IPS DF 6.9 (cell line): ENCODE data around the gene DDX27.
A peak's percentile ranks its signal among the peaks of the same experiment; 100 is the strongest.
"Not testable (repeated sequence)": the region's sequence is repeated elsewhere in the genome, so short reads cannot be mapped to it uniquely, and the experiment has no call there.

Experiments used
- DNase-seq: peaks from one replicate; pipeline ENCODE4 v3.0.0-alpha.2; 2013; ENCODE audit warnings: low read depth, low spot score
- H3K27ac ChIP-seq: one replicate; pipeline ENCODE4 v1.5.1; 2013; ENCODE audit warnings: low read length, control low read depth
- H3K27me3 ChIP-seq: 2 replicates; pipeline ENCODE4 v1.6.1; 2013; ENCODE audit warnings: mild to moderate bottlenecking, low read length; ENCODE audit not compliant: control insufficient read depth, insufficient read depth
- H3K36me3 ChIP-seq: 2 replicates; pipeline ENCODE4 v1.6.1; 2013; ENCODE audit warnings: low read length; ENCODE audit not compliant: control insufficient read depth, insufficient read depth
- H3K4me1 ChIP-seq: 2 replicates; pipeline ENCODE4 v1.6.1; 2013; ENCODE audit warnings: low read length; ENCODE audit not compliant: control insufficient read depth, insufficient read depth
- H3K4me3 ChIP-seq: 2 replicates; pipeline ENCODE4 v1.5.1; 2013; ENCODE audit warnings: mild to moderate bottlenecking, low read length
- H3K9me3 ChIP-seq: 2 replicates; pipeline ENCODE4 v1.6.1; 2013; ENCODE audit warnings: low read length, inconsistent platforms; ENCODE audit not compliant: control insufficient read depth, insufficient read depth
- WGBS: extraction: QIAGEN DNeasy Blood & Tissue Kit; methylation state at CpG from one replicate; pipeline ENCODE4 v1.1.7; 2013; ENCODE audit warnings: mixed read lengths, missing lambda C conversion rate; ENCODE audit not compliant: insufficient read length, insufficient coverage; 5-methylcytosine and 5-hydroxymethylcytosine counted together

The DDX27 gene

DNA sequence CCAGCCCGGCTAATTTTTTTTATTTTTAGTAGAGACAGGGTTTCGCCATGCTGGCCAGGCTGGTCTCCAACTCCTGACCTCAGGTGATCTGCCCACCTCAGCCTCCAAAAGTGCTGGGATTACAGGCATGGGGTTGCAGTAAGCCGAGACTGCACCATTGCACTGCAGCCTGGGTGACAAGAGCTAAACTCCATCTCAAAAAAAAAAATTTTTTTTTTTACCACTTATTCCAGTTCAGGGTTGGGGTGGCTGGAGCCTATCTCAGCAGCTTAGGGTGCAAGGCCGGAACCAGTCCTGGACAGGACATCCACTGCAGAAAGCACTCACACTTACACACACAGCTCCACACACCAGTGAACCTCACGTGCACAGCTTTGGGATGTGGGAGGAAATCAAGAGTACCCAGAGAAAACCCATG is 35.1 kb upstream of the DDX27 start:
- H3K4me3 ChIP-seq, H3K36me3 ChIP-seq, H3K27ac ChIP-seq, H3K4me1 ChIP-seq, H3K9me3 ChIP-seq, H3K27me3 ChIP-seq, DNase-seq: not testable (repeated sequence)
- no CpG with 5 or more reads among the region's 5 CpGs for WGBS

DNA sequence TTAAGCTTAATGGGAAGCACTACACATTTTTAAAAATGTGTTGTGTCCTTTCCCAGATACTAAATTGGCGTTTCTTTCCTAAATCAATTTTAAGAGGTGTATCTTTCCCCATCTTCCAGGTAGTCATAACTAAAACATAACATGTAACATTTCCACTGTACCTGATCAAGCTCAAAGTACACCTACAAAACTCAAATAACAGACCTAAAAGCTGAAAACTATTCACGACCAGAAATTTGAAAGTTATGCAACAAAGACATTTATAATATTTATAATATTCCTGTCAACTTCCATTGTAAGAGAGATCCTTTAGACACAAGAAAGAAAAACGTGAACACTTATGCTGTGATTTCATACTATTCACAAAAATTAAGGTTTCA is 34.5 kb upstream of the DDX27 start:
- no peaks in the 10 kb centered on the region for H3K36me3 ChIP-seq
- H3K27ac ChIP-seq, result no peak overlapping the region
- no peaks in the 10 kb centered on the region; the same call in 1 of the 2 replicates for H3K4me1 ChIP-seq
- no peak overlapping the region for H3K4me3 ChIP-seq
- no peaks in the 10 kb centered on the region for H3K9me3 ChIP-seq
- no peaks in the 10 kb centered on the region for H3K27me3 ChIP-seq
- no peak for DNase-seq
- WGBS, result no CpG with 5 or more reads among the region's 3 CpGs

DNA sequence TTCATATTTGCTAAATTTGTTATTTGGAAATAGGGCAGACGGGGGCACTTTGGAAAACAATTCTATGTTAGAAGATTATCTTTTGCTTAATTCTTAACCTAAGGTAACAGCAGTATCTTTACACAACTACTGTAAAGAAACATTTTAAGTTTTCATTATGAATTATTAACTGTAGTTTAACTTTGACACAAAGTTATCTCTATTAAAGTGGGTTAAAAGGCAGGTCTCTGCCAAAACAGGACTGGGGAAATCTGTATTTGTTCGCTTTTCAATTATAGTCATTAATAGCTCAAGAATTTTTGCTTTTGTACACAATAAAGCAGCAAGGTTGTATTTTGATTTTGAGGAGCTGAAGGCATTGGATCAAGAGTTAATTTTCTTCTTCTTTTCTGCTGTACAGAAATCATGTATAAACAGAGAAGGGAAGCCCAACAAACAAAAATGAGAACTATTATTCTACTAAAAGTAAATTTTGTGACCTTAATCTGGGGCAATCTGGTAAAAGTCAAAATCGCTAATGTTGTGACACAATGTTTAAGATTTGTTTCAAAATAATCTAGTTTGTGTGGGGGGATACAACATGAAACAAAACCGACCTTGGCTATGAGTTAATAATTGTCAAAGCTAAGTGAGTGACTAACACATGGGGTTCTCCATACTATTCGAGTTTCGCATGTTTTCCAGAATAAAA is 34.0 kb upstream of the DDX27 start:
- Histone ChIP-seq H3K4me3 (no peak overlapping the region), H3K9me3 (no peaks in the 10 kb centered on the region), H3K27ac (no peak overlapping the region), H3K4me1 (no peaks in the 10 kb centered on the region), H3K27me3 (no peaks in the 10 kb centered on the region), H3K36me3 (no peaks in the 10 kb centered on the region)
- no peak for DNase-seq
- WGBS, result no CpG with 5 or more reads among the region's 6 CpGs

- Histone ChIP-seq H3K4me3 (peak overlapping the region; percentile 77; the same call in 1 of the 2 replicates), H3K27ac (no peak overlapping the region), H3K27me3 (no peaks in the 10 kb centered on the region), H3K4me1 (no peaks in the 10 kb centered on the region), H3K9me3 (no peaks in the 10 kb centered on the region), H3K36me3 (no peaks in the 10 kb centered on the region)
- DNase-seq, result no peak
- no CpG with 5 or more reads among the region's 19 CpGs for WGBS
Measured at GRCh38 chr20:49186535-49187329, 32.5 kb upstream of the DDX27 start.

- Histone ChIP-seq H3K36me3 (no peaks in the 10 kb centered on the region), H3K27ac (no peak overlapping the region), H3K27me3 (no peaks in the 10 kb centered on the region), H3K4me3 (peak overlapping the region; percentile 77; the same call in 1 of the 2 replicates), H3K9me3 (no peaks in the 10 kb centered on the region), H3K4me1 (no peaks in the 10 kb centered on the region)
- WGBS, result no CpG with 5 or more reads among the region's 29 CpGs
- no peak for DNase-seq
Measured at GRCh38 chr20:49187330-49187850, 31.8 kb upstream of the DDX27 start.

- H3K4me1 ChIP-seq, result no peaks in the 10 kb centered on the region
- H3K4me3 ChIP-seq, result peak within 1 kb of the TSS; percentile 77; the same call in 1 of the 2 replicates
- no peak within 1 kb of the TSS for H3K27ac ChIP-seq
- no CpG with 5 or more reads among the region's 89 CpGs for WGBS
- no peaks in the 10 kb centered on the region for H3K9me3 ChIP-seq
- H3K27me3 ChIP-seq, result no peaks in the 10 kb centered on the region
- H3K36me3 ChIP-seq, result no peaks in the 10 kb centered on the region
- peak; percentile 87 for DNase-seq
Measured at GRCh38 chr20:49187851-49188641, 31.2 kb upstream of the DDX27 start, which contains the start of gene STAU1. TSS of gene STAU1 (minus strand) at chr20:49188334. CDS start at chr20:49166201, 22,133 bp downstream.

GRCh38 chr20:49192944-49193518 is 26.2 kb upstream of the DDX27 start:
- H3K27me3 ChIP-seq, DNase-seq, H3K4me3 ChIP-seq, H3K4me1 ChIP-seq, H3K9me3 ChIP-seq, H3K27ac ChIP-seq, H3K36me3 ChIP-seq: not testable (repeated sequence)
- no CpG with 5 or more reads among the region's 11 CpGs for WGBS

DNA sequence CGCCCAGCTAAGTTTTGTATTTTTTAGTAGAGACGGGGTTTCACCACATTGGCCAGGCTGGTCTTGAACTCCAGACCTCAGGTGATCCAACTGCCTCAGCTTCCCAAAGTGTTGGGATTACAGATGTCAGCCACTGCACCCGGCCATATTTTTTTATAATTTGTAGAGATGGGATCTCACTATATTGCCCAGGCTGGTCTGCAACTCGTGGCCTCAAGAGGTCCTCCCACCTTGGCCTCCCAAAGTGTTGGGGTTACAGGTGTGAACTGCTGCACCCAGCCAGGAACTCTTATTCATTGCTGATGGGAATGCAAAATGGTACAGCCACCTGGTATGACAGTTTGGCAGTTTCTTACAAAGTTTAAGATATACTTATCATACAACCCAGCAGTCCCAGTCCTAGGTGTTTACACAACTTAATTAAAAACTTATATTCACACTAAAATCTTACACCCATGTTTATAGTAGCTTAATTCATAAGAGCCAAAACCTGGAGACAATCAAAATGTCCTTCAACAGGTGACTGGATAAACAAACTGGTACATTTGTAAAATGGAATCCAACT is 19.4 kb upstream of the DDX27 start:
- DNase-seq, result no peak
- H3K27me3 ChIP-seq, result no peaks in the 10 kb centered on the region
- H3K9me3 ChIP-seq, result no peaks in the 10 kb centered on the region
- H3K4me1 ChIP-seq, result no peaks in the 10 kb centered on the region
- H3K4me3 ChIP-seq, result no peak overlapping the region
- H3K27ac ChIP-seq, result no peak overlapping the region
- WGBS, result no CpG with 5 or more reads among the region's 4 CpGs
- no peaks in the 10 kb centered on the region for H3K36me3 ChIP-seq

DNA sequence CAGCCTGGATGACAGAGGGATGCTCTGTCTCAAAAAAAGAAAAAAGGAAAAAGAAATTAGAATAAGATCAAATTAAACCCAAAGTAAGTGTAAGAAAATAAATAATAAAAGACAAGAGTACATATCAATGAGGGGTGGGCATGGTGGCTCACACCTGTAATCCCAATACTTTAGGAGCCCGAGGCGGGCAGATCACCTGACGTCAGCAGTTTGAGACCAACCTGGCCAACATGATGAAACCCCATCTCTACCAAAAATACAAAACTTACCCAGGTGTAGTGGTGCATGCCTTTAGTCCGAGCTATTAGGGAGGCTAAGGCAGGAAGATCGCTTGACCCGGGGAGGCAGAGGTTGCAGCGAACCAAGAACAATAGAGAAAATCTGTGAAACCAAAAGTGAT is 16.2 kb upstream of the DDX27 start:
- Histone ChIP-seq H3K4me1 (no peaks in the 10 kb centered on the region), H3K27ac (no peak overlapping the region), H3K36me3 (no peaks in the 10 kb centered on the region), H3K9me3 (no peaks in the 10 kb centered on the region), H3K27me3 (no peaks in the 10 kb centered on the region), H3K4me3 (no peak overlapping the region)
- no CpG with 5 or more reads among the region's 7 CpGs for WGBS
- no peak for DNase-seq
